ENCODE data around the gene MEGF6.

Gene MEGF6

DNA sequence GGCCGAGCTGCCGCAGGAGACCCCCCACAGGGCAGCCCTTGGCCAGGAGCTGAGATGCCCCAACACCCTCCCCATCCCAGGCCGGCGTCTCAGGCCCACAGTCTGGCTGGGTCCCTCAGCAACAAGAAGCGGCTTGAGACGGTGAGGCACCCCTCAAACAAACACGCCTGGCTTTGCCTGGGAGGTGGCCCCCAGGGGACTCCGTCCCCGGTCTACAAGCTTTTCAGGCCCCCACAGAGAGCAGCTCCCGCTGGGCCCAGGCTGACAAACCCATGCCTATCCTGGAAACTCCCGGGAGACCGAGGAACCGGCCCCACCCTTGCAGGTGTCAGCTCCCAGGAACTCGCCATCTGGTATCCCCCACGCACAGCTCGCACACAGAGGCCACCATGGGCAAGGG lies 89.9 kb downstream of the MEGF6 start:
- DNase-seq (ENCODE audit: low read depth): no peak

GRCh38 chr1:3520419-3521378 lies 90.6 kb downstream of the MEGF6 start:
- DNase-seq (ENCODE audit: low read depth): no peak

- DNase-seq (ENCODE audit: low read depth): no peak
These were observed 91.9 kb downstream of the MEGF6 start for GRCh38 chr1:3519301-3519885.

DNA sequence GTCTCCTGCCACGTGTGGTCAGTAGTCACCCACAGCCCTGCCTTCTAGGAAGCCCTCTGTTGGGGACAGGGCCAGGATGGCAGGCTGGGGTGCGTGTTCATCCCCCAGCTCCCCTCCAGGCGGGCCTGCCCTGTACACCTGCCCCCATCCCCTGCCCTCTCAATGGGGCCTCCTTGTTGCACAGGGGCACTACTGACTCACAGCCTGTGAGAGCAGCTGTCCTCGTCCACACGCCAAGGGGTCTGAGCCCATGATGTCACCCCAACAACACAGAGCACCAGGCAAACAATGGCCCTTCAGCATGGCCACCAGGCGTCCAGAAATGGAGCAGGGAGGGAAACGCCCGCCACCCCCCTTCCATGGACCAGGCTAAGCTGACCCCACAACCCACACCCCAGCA lies 92.6 kb downstream of the MEGF6 start:
- no peak for DNase-seq (ENCODE audit: low read depth)

DNA sequence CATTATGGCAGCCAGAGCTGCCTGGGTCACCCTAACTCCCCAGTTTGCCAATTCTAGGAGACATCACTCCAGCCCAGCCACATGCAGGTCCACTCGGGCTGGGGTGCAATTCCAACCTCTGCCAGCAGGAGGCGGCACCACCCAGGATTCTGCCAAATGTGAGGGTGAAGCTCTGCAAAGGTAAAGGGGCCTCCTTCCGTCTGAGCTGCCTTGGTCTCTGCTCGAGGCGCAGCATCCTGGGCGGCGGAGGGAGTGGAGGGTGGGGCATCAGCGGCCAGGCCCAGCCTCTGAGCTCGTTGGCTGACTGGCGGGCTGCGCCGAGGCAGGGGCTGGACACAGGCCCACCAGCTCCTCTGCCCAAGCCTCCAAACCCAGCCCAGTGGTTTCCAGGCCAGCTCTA lies 93.1 kb downstream of the MEGF6 start:
- DNase-seq (ENCODE audit: low read depth): no peak

GRCh38 chr1:3516911-3517675 lies 94.2 kb downstream of the MEGF6 start:
- DNase-seq (ENCODE audit: low read depth): no peak

DNA sequence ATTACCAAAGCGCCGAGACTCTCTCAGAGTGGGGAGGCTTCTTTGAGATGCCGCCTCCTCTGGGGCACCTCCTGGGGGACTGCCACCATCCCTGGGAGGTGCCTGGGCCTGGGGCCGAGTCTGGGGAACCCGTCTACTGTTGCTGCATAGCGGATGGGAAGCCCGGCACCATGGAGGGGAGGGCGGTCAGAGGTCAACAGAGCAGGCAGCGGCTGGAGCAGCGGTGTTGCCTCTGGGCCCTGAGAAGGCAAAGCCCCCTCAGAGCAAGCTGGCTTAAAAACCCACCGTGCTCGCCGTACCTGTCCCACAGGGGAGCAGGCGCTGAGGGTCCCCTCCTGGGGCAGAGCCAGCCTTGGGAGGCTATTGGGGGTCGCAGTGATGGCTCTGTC lies 94.8 kb downstream of the MEGF6 start:
- DNase-seq (ENCODE audit: low read depth): no peak

GRCh38 chr1:3515774-3516480 lies 95.4 kb downstream of the MEGF6 start:
- peak; percentile 32 for DNase-seq (ENCODE audit: low read depth)

- DNase-seq (ENCODE audit: low read depth): no peak
These were observed 96.0 kb downstream of the MEGF6 start for GRCh38 chr1:3515272-3515671.

DNA sequence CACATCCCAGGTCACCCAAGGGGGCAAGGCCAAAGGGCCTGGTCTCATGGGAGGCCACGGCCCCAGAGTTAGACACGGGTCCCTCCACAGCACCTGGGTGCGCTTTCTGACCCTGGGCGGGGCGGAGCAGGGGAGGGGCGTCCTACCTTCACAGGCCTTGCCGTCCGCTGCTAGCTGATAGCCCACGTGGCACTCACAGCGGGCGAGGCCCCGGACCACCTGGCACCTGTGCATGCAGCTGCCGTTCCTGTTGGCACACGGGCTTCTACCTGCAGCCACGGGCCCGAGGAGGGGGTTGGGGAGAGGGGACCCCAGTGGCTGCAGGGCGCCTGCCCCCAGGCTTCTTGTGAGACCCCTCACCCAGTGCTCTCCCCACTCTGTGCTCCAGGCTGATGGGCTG lies 96.9 kb downstream of the MEGF6 start:
- DNase-seq (ENCODE audit: low read depth): no peak

- no peak for DNase-seq (ENCODE audit: low read depth)
These were observed 99.5 kb downstream of the MEGF6 start for GRCh38 chr1:3511856-3512255.

GRCh38 chr1:3511306-3511705 lies 100.0 kb downstream of the MEGF6 start:
- DNase-seq (ENCODE audit: low read depth): no peak

GRCh38 chr1:3510956-3511250 lies 100.4 kb downstream of the MEGF6 start:
- DNase-seq (ENCODE audit: low read depth): no peak

DNA sequence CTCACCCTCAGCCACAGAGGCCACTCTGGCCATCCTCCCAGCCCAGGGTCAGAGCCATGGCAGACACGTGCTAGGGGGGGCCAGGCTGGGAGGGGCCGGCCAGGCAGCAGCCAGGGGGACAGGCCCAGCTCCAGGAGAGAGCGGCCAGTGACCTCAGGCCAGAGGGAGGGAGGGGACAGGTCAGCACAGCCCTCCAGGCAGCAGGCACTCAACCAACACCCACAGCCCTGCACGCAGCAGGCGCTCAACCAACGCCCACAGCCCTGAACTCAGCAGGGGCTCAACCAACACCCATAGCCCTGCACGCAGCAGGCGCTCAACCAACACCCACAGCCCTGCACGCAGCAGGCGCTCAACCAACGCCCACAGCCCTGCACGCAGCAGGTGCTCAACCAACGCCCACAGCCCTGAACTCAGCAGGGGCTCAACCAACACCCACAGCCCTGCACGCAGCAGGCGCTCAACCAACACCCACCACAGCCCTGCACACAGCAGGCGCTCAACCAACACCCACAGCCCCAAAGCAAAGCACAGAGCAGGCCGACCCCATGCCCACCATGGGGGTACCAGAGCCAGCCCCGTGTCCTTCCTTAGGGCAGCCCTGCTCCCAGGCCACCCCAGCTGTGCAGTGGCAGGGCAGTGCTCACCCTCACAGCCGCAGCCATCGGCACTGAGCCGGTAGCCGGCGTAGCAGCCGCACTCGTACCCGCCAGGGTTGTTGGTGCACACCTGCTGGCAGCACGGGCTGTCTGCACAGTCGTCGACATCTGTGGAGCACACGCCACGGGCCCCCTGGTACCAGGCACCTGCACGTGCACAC lies 101.0 kb downstream of the MEGF6 start:
- no peak for DNase-seq (ENCODE audit: low read depth)

DNA sequence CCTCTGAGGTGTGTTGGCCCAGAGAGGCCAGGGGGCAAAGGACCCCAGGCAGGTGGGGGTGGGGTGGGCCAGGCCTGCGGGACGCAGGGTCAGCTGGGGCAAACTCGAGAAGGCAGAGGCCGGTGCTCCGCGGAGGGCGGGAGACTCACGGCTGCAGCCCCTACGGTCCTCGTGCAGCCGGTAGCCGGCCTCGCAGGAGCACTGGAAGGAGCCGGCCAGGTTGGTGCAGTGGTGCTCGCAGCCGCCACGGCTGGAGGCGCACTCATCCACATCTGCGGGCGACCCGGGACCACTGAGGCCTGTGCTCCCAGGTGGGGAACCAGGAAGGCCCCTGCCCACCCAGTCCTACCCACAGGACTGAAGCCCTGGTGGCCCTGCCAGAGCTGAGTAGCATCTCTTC lies 101.6 kb downstream of the MEGF6 start:
- no peak for DNase-seq (ENCODE audit: low read depth)

- DNase-seq (ENCODE audit: low read depth): no peak
These were observed 102.4 kb downstream of the MEGF6 start for GRCh38 chr1:3508757-3509415.

- DNase-seq (ENCODE audit: low read depth): no peak
These were observed 103.6 kb downstream of the MEGF6 start for GRCh38 chr1:3507636-3508275.

- DNase-seq (ENCODE audit: low read depth): no peak
These were observed 104.4 kb downstream of the MEGF6 start for GRCh38 chr1:3506943-3507342.

- no peak for DNase-seq (ENCODE audit: low read depth)
These were observed 105.3 kb downstream of the MEGF6 start for GRCh38 chr1:3506041-3506440.

GRCh38 chr1:3505161-3505560 lies 106.1 kb downstream of the MEGF6 start:
- no peak for DNase-seq (ENCODE audit: low read depth)

- peak; percentile 31 for DNase-seq (ENCODE audit: low read depth)
These were observed 106.5 kb downstream of the MEGF6 start for GRCh38 chr1:3504822-3505153.

Measured in stromal cell of bone marrow (primary cell).